ENCODE results near the gene SLC27A6.

- TF ChIP-seq POLR2A (IDR thresholded peaks at IDR 0.05): no peak
- no peak for TF ChIP-seq CTCF (IDR thresholded peaks at IDR 0.05 in 8 of 11, conservative IDR thresholded peaks at IDR 0.05 in 3 of 11)
These were observed 96.6 kb downstream of the SLC27A6 start for GRCh38 chr5:129061849-129062248.
